GM12875 (cell line): ENCODE data around the gene ZNF784.

Experiments used
- H3K4me3 ChIP-seq: one replicate; pipeline ENCODE4 v1.5.1; 2011; ENCODE audit warnings: low read depth, low read length, control low read depth
- TF ChIP-seq, protein P1 (sequence below): IDR thresholded peaks from 2 replicates; pipeline ENCODE4 v1.5.1; 2011; ENCODE audit warnings: low read depth, mild to moderate bottlenecking, control low read depth, inconsistent platforms, low read length, moderate library complexity, borderline replicate concordance; ENCODE audit not compliant: insufficient read depth

ZNF784 gene

GRCh38 chr19:55669418-55670279 lies 45.3 kb upstream of the ZNF784 start:
- TF ChIP-seq, protein P1, sequence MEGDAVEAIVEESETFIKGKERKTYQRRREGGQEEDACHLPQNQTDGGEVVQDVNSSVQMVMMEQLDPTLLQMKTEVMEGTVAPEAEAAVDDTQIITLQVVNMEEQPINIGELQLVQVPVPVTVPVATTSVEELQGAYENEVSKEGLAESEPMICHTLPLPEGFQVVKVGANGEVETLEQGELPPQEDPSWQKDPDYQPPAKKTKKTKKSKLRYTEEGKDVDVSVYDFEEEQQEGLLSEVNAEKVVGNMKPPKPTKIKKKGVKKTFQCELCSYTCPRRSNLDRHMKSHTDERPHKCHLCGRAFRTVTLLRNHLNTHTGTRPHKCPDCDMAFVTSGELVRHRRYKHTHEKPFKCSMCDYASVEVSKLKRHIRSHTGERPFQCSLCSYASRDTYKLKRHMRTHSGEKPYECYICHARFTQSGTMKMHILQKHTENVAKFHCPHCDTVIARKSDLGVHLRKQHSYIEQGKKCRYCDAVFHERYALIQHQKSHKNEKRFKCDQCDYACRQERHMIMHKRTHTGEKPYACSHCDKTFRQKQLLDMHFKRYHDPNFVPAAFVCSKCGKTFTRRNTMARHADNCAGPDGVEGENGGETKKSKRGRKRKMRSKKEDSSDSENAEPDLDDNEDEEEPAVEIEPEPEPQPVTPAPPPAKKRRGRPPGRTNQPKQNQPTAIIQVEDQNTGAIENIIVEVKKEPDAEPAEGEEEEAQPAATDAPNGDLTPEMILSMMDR: no peak
- no peak overlapping the region for H3K4me3 ChIP-seq

- TF ChIP-seq, protein P1: no peak
- H3K4me3 ChIP-seq: no peak overlapping the region
Measured at GRCh38 chr19:55668603-55669348, 44.4 kb upstream of the ZNF784 start.

DNA sequence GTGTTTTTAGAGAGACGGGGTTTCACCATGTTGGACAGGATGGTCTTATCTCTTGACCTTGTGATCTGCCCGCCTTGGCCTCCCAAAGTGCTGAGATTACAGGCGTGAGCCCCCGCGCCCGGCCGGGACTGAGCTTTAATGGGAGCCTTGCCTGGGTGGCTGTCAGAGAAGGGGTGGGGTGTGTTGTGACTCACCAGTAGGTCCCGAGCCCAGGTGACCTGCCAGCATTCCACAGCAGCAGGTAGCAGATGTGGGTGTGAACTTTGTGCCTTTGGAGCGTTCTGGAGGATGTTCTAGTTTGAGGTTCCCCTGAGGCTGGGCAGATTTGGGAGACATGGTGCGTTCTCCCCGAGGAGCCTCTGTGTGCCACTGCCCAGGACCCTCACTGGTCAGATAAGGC lies 43.6 kb upstream of the ZNF784 start:
- TF ChIP-seq, protein P1: no peak
- no peak overlapping the region for H3K4me3 ChIP-seq

GRCh38 chr19:55667511-55667910 lies 43.1 kb upstream of the ZNF784 start:
- H3K4me3 ChIP-seq: no peak overlapping the region
- TF ChIP-seq, protein P1: no peak

DNA sequence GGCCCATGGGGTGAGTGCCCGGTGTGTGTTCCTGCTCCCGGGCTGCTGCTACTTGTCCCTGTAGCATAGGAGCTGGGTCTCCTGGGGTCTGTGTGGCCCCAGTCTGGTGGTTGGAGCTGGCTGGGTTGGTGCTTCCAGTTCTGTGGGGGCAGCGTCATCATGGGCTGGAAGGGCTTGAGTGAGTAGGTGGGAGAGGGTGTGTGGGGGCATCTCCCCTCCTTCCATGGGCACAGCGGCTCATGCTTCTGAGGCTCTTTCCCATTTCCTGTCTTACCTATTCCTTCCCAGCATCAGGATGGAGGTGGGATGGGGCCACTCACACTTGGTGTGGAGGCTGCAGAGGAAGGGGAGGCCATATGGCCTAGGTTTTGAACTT lies 42.6 kb upstream of the ZNF784 start:
- TF ChIP-seq, protein P1: no peak
- H3K4me3 ChIP-seq: no peak overlapping the region

GRCh38 chr19:55666343-55667005 lies 42.1 kb upstream of the ZNF784 start:
- no peak overlapping the region for H3K4me3 ChIP-seq
- TF ChIP-seq, protein P1: no peak
